ENCODE measurements around the gene DCLK2. TPM values are rescaled to one million over a fixed set of nuclear protein-coding genes. Genes with fewer than 3 reads are reported as not detected.
A peak's percentile ranks its signal among the peaks of the same experiment; 100 is the strongest.

The DCLK2 gene
- total RNA-seq, 6 donors from 2014 or later, result 2.1 to 16.8 (median 3.3) TPM

- Histone ChIP-seq H3K9me3 (no peaks in the 10 kb centered on the region), H3K36me3 (peaks cover 0 to 13% (median 2%) of the 10 kb centered on the region in 4 donors), H3K4me3 (no peak overlapping the region), H3K27me3 (no peaks in the 10 kb centered on the region), H3K27ac (no peak overlapping the region), H3K4me1 (peaks cover 0 to 8% (median 0%) of the 10 kb centered on the region in 4 donors)
- DNase-seq (no peak), ATAC-seq (ENCODE audit: low FRiP score in 2 of 2) (no peak)
- WGBS, 2 donors, result 91 to 93% methylated on average over 4 of the region's 4 CpGs
- TF ChIP-seq POLR2A (IDR thresholded peaks at IDR 0.05) (no peak), EP300 (IDR thresholded peaks at IDR 0.05) (no peak), CTCF (IDR thresholded peaks at IDR 0.05) (no peak), POLR2AphosphoS5 (IDR thresholded peaks at IDR 0.05) (no peak)
Observed at GRCh38 chr4:150248181-150248580, 169.9 kb downstream of the DCLK2 start.

DNA sequence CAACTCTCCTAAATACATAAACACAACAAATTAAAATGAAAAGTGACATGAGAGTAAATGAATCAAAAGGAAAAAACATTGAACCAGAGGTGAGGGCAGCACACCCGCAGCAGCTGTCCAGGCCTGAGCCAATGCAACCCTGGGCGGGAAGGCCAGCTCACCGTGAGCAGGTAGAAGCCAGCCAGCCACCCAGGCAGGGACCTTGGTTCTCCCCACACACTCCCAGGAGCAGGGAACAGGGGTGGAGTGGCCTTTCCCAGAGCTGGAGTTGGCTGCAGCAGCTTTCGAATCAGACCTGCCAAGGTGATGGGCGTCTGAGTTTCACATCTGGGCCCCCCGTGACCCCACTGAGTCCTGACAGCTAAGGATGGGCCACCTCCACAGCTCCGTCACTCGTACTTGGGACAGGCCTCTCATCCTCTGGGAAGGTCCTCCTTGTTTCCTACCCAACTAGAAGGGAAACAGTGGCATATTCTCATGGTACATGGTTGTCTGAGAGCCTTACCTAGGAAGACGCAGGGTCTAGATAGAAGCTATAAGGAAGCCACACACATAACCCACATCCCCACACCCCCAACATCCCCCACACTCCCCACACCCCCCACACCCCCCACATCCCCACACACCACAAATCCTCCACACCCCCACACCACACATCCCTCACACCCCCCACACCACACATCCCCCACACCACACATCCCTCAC is 172.2 kb downstream of the DCLK2 start:
- no peaks in the 10 kb centered on the region for H3K9me3 ChIP-seq
- no peak overlapping the region for H3K27ac ChIP-seq
- no peaks in the 10 kb centered on the region for H3K4me1 ChIP-seq
- TF ChIP-seq CTCF (IDR thresholded peaks at IDR 0.05) (no peak), EP300 (IDR thresholded peaks at IDR 0.05) (no peak), POLR2AphosphoS5 (IDR thresholded peaks at IDR 0.05) (no peak), POLR2A (IDR thresholded peaks at IDR 0.05) (no peak)
- H3K4me3 ChIP-seq, result no peak overlapping the region
- no peaks in the 10 kb centered on the region for H3K27me3 ChIP-seq
- DNase-seq (peak in 1 of 2 donors; percentile 37), ATAC-seq (ENCODE audit: low FRiP score in 2 of 2) (no peak)
- WGBS, 2 donors, result 87 to 90% methylated on average over 9 of the region's 9 CpGs
- H3K36me3 ChIP-seq, result peaks cover 0 to 17% (median 2%) of the 10 kb centered on the region in 4 donors

- TF ChIP-seq EP300 (IDR thresholded peaks at IDR 0.05) (no peak), POLR2A (IDR thresholded peaks at IDR 0.05) (no peak), POLR2AphosphoS5 (IDR thresholded peaks at IDR 0.05) (no peak), CTCF (IDR thresholded peaks at IDR 0.05) (no peak)
- WGBS, 2 donors, result 52 to 86% methylated on average over 2 of the region's 4 CpGs
- H3K36me3 ChIP-seq, result peaks cover 0 to 17% (median 2%) of the 10 kb centered on the region in 4 donors
Observed at GRCh38 chr4:150250998-150251651, 172.9 kb downstream of the DCLK2 start.

DNA sequence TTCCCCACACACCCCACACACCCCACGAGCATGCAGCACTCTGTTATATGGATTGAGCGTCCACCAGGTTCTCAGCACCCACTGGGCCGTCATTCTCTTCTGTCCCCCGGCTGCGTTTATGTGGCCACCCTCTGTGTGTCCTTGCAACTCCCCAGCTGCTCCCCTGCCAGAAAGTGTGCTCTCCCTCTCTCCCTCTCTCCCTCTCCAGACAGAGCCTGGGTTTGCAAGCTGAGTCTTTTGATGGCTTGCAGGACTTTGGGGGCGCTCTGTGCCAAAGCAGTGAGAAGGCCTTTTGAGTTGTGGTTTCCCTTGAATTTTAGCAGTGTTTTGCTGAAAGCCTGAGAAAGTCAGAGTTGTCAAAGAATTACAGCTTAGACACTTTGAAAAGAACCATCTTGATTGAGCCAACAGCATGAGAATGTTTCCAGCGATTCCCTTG is 173.5 kb downstream of the DCLK2 start:
- 79 to 84% methylated on average over 7 of the region's 7 CpGs for WGBS, 2 donors
- Histone ChIP-seq H3K27ac (no peak overlapping the region), H3K36me3 (peaks cover 0 to 17% (median 2%) of the 10 kb centered on the region in 4 donors), H3K27me3 (no peaks in the 10 kb centered on the region), H3K4me1 (no peaks in the 10 kb centered on the region), H3K4me3 (no peak overlapping the region), H3K9me3 (no peaks in the 10 kb centered on the region)
- DNase-seq, result no peak
- no peak for TF ChIP-seq EP300 (IDR thresholded peaks at IDR 0.05)
- no peak for TF ChIP-seq CTCF (IDR thresholded peaks at IDR 0.05)
- TF ChIP-seq POLR2A (IDR thresholded peaks at IDR 0.05), result no peak
- ATAC-seq (ENCODE audit: low FRiP score in 2 of 2), result no peak

More at GRCh38 chr4:150250998-150251651, 172.9 kb downstream of the DCLK2 start:
- no peaks in the 10 kb centered on the region for H3K4me1 ChIP-seq
- H3K27ac ChIP-seq, result no peak overlapping the region
- no peak for DNase-seq
- no peaks in the 10 kb centered on the region for H3K27me3 ChIP-seq
- no peak overlapping the region for H3K4me3 ChIP-seq
- H3K9me3 ChIP-seq, result no peaks in the 10 kb centered on the region
- ATAC-seq (ENCODE audit: low FRiP score in 2 of 2), result no peak

Measured in upper lobe of left lung (tissue), 6 donors.